ENCODE measurements around the gene C10orf62. TPM values are rescaled to one million over a fixed set of nuclear protein-coding genes. Genes with fewer than 3 reads are reported as not detected.

Gene C10orf62
- total and polyA plus RNA-seq, 9 of the 15 experiments (the other 6 are each of a cell fraction or from before 2014, with no cell fraction given), result not detected

DNA sequence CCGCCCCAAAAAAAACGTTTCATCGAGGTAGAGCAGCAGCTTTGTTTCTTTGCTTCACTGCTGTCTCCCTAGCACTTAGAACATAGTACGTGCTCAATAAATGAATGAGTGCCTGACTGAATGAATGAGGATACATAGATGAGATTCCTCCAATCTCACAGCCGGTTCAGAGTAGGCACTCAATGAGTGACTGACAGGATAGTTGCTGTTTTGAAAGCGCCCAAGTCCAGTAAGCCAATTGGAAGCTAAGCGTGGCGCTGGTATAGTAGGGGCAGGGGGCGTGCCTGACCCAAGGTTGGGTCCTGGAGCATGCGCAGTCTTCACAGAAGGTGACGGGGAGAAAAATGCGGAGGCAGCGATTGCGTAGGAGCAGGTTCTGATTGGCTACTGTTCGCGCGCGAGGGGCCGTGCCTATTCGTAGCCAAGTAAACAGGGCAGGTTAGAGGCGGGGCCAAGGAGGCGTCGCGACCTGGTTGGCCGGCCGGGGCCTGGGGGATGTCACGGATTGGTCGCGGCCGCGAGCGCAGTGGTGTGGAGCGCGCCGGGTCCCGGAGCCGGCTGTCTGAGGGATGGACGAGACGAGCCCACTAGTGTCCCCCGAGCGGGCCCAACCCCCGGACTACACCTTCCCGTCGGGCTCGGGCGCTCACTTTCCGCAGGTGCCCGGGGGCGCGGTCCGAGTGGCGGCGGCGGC lies 50.8 kb downstream of the C10orf62 start, which contains the start of gene PI4K2A (continued):
- TF ChIP-seq, protein P1, sequence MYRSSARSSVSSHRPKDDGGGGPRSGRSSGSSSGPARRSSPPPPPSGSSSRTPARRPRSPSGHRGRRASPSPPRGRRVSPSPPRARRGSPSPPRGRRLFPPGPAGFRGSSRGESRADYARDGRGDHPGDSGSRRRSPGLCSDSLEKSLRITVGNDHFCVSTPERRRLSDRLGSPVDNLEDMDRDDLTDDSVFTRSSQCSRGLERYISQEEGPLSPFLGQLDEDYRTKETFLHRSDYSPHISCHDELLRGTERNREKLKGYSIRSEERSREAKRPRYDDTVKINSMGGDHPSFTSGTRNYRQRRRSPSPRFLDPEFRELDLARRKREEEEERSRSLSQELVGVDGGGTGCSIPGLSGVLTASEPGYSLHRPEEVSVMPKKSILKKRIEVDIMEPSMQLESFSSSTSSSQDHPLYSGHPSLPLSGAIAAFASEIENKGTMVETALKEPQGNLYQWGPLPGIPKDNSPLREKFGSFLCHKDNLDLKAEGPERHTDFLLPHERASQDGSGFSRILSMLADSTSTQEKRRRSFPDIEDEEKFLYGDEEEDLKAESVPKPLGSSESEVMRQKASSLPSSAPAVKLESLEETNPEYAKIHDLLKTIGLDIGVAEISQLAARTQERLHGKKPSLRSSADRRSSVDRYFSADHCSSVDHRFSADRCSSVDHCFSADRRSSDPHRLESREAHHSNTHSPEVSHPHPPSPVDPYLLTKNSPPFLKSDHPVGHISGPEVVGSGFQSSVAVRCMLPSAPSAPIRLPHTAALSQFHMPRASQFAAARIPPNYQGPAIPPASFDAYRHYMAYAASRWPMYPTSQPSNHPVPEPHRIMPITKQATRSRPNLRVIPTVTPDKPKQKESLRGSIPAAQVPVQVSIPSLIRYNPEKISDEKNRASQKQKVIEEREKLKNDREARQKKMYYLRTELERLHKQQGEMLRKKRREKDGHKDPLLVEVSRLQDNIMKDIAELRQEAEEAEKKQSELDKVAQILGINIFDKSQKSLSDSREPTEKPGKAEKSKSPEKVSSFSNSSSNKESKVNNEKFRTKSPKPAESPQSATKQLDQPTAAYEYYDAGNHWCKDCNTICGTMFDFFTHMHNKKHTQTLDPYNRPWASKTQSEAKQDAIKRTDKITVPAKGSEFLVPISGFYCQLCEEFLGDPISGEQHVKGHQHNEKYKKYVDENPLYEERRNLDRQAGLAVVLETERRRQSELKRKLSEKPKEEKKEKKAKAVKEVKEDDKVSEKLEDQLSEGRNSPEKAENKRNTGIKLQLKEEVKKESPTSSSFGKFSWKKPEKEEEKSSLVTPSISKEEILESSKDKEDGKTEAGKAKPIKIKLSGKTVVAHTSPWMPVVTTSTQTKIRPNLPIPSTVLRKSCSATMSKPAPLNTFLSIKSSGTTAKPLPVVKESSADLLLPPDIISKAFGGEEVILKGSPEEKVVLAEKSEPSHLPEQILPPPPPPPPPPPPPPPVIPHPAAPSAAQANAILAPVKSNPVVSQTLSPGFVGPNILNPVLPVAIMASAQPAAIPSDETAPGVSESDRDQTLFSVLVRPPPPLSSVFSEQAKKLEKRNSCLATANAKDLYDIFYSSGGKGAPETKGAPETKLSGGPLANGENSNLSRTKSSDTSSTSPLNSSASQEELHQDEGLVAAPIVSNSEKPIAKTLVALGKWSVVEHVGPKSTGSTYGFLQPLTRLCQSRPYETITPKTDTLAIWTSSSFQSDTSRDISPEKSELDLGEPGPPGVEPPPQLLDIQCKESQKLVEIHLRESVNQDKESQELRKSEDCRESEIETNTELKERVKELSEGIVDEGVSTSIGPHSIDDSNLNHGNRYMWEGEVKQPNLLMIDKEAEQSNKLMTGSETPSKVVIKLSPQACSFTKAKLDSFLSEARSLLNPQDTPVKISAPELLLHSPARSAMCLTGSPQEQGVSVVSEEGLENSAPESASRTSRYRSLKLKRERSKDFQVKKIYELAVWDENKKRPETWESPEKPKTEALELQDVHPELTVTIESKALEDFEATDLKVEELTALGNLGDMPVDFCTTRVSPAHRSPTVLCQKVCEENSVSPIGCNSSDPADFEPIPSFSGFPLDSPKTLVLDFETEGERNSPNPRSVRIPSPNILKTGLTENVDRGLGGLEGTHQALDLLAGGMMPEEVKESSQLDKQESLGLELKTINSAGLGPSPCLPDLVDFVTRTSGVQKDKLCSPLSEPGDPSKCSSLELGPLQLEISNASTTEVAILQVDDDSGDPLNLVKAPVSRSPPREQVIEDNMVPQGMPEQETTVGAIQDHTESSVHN (IDR thresholded peaks at IDR 0.05; ENCODE audit: borderline replicate concordance in 1 of 2, low read depth in 1 of 2), result no peak
- TF ChIP-seq, protein P2, sequence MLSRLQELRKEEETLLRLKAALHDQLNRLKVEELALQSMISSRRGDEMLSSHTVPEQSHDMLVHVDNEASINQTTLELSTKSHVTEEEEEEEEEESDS (CRISPR knock-in tag; IDR thresholded peaks at IDR 0.05), result no peak
- TF ChIP-seq EP400 (IDR thresholded peaks at IDR 0.05) (0 out of 2 replicates have a peak, but pooled peaks have one; percentile 20), ATF1 (CRISPR knock-in tag; IDR thresholded peaks at IDR 0.05) (no peak), ATF1 (tag; IDR thresholded peaks at IDR 0.05) (peak; percentile 87)

Other genes starting within 250 kb of the C10orf62 start
Only the 7 nearest of the 14 such genes appear.
- gene MMS19, start 91.3 kb upstream of the C10orf62 start, total RNA-seq (2014; rRNA removed), result 68.9 and 74.1 TPM in 2 replicates
- 51.3 and 60.4 TPM in 2 replicates for gene MMS19, start 91.3 kb upstream of the C10orf62 start, total RNA-seq (2014; rRNA removed; fragmentation: Illumina TruSeq; extraction: Trizol)
- 52.8 and 56.3 TPM in 2 replicates for gene MMS19, start 91.3 kb upstream of the C10orf62 start, total RNA-seq (2015; rRNA removed; fragmentation: Illumina TruSeq; extraction: Trizol)
- 70.6 and 75.6 TPM in 2 replicates for gene MMS19, start 91.3 kb upstream of the C10orf62 start, total RNA-seq (2021)
- 110 and 113 TPM in 2 replicates for gene MMS19, start 91.3 kb upstream of the C10orf62 start, polyA plus RNA-seq (2011; rRNA removed)
- gene MMS19, start 91.3 kb upstream of the C10orf62 start, polyA plus RNA-seq (2014; fragmentation: Illumina TruSeq; extraction: Trizol), result 61.1 and 62.1 TPM in 2 replicates
- 10 to 100 TPM; 40.1 to 62.9 TPM for gene MMS19, start 91.3 kb upstream of the C10orf62 start, polyA plus RNA-seq (2014; fragmentation: Nextera tagmentation; extraction: Ambion mirVana)
- gene MMS19, start 91.3 kb upstream of the C10orf62 start, polyA plus RNA-seq (2014; rRNA removed), result 71.7 and 74.6 TPM in 2 replicates
- 1.1 and 2.2 TPM in 2 replicates for gene UBTD1, start 90.8 kb upstream of the C10orf62 start, total RNA-seq (2014; rRNA removed)
- 0.11 and 0.13 TPM in 2 replicates for gene UBTD1, start 90.8 kb upstream of the C10orf62 start, total RNA-seq (2014; rRNA removed; fragmentation: Illumina TruSeq; extraction: Trizol)
- gene UBTD1, start 90.8 kb upstream of the C10orf62 start, total RNA-seq (2015; rRNA removed; fragmentation: Illumina TruSeq; extraction: Trizol), result 0.75 and 1.0 TPM in 2 replicates
- 1.3 and 2.2 TPM in 2 replicates for gene UBTD1, start 90.8 kb upstream of the C10orf62 start, total RNA-seq (2021)
- gene UBTD1, start 90.8 kb upstream of the C10orf62 start, polyA plus RNA-seq (2011; rRNA removed), result 0.61 and 1.0 TPM in 2 replicates
- 0.52 and 0.91 TPM in 2 replicates for gene UBTD1, start 90.8 kb upstream of the C10orf62 start, polyA plus RNA-seq (2014; fragmentation: Illumina TruSeq; extraction: Trizol)
- gene UBTD1, start 90.8 kb upstream of the C10orf62 start, polyA plus RNA-seq (2014; fragmentation: Nextera tagmentation; extraction: Ambion mirVana), result under 1 TPM in 1 of 2 experiments, not detected in 1; 0.08 TPM
- 0.92 and 1.6 TPM in 2 replicates for gene UBTD1, start 90.8 kb upstream of the C10orf62 start, polyA plus RNA-seq (2014; rRNA removed)
- gene ANKRD2, start 16.9 kb upstream of the C10orf62 start, total RNA-seq (2014; rRNA removed), result not detected in 2 replicates
- not detected in 2 replicates for gene ANKRD2, start 16.9 kb upstream of the C10orf62 start, total RNA-seq (2014; rRNA removed; fragmentation: Illumina TruSeq; extraction: Trizol)
- not detected in 2 replicates for gene ANKRD2, start 16.9 kb upstream of the C10orf62 start, total RNA-seq (2015; rRNA removed; fragmentation: Illumina TruSeq; extraction: Trizol)
- not detected in 2 replicates for gene ANKRD2, start 16.9 kb upstream of the C10orf62 start, total RNA-seq (2021)
- not detected in 2 replicates for gene ANKRD2, start 16.9 kb upstream of the C10orf62 start, polyA plus RNA-seq (2011; rRNA removed)
- gene ANKRD2, start 16.9 kb upstream of the C10orf62 start, polyA plus RNA-seq (2014; fragmentation: Illumina TruSeq; extraction: Trizol), result not detected in 2 replicates
- not detected for gene ANKRD2, start 16.9 kb upstream of the C10orf62 start, polyA plus RNA-seq (2014; fragmentation: Nextera tagmentation; extraction: Ambion mirVana)
- gene ANKRD2, start 16.9 kb upstream of the C10orf62 start, polyA plus RNA-seq (2014; rRNA removed), result not detected in 2 replicates
- gene HOGA1, start 5.3 kb upstream of the C10orf62 start, total RNA-seq (2014; rRNA removed), result not detected in 2 replicates
- gene HOGA1, start 5.3 kb upstream of the C10orf62 start, total RNA-seq (2014; rRNA removed; fragmentation: Illumina TruSeq; extraction: Trizol), result not detected in 2 replicates
- gene HOGA1, start 5.3 kb upstream of the C10orf62 start, total RNA-seq (2015; rRNA removed; fragmentation: Illumina TruSeq; extraction: Trizol), result not detected in 2 replicates
- not detected in 2 replicates for gene HOGA1, start 5.3 kb upstream of the C10orf62 start, total RNA-seq (2021)
- not detected in 2 replicates for gene HOGA1, start 5.3 kb upstream of the C10orf62 start, polyA plus RNA-seq (2011; rRNA removed)
- gene HOGA1, start 5.3 kb upstream of the C10orf62 start, polyA plus RNA-seq (2014; fragmentation: Illumina TruSeq; extraction: Trizol), result not detected in 2 replicates
- not detected for gene HOGA1, start 5.3 kb upstream of the C10orf62 start, polyA plus RNA-seq (2014; fragmentation: Nextera tagmentation; extraction: Ambion mirVana)
- gene HOGA1, start 5.3 kb upstream of the C10orf62 start, polyA plus RNA-seq (2014; rRNA removed), result not detected in 2 replicates
- gene MORN4, start 43.8 kb downstream of the C10orf62 start, total RNA-seq (2014; rRNA removed), result 8.8 and 10.9 TPM in 2 replicates
- 10.7 and 11.0 TPM in 2 replicates for gene MORN4, start 43.8 kb downstream of the C10orf62 start, total RNA-seq (2014; rRNA removed; fragmentation: Illumina TruSeq; extraction: Trizol)
- gene MORN4, start 43.8 kb downstream of the C10orf62 start, total RNA-seq (2015; rRNA removed; fragmentation: Illumina TruSeq; extraction: Trizol), result 7.1 and 8.3 TPM in 2 replicates
- 11.4 and 12.1 TPM in 2 replicates for gene MORN4, start 43.8 kb downstream of the C10orf62 start, total RNA-seq (2021)
- gene MORN4, start 43.8 kb downstream of the C10orf62 start, polyA plus RNA-seq (2011; rRNA removed), result 23.9 and 27.6 TPM in 2 replicates
- gene MORN4, start 43.8 kb downstream of the C10orf62 start, polyA plus RNA-seq (2014; fragmentation: Illumina TruSeq; extraction: Trizol), result 14.7 and 19.3 TPM in 2 replicates
- 10 to 100 TPM; 10.4 to 11.7 TPM for gene MORN4, start 43.8 kb downstream of the C10orf62 start, polyA plus RNA-seq (2014; fragmentation: Nextera tagmentation; extraction: Ambion mirVana)
- gene MORN4, start 43.8 kb downstream of the C10orf62 start, polyA plus RNA-seq (2014; rRNA removed), result 18.3 and 28.1 TPM in 2 replicates
- 16.5 and 18.2 TPM in 2 replicates for gene PI4K2A, start 51.0 kb downstream of the C10orf62 start, total RNA-seq (2014; rRNA removed)
- gene PI4K2A, start 51.0 kb downstream of the C10orf62 start, total RNA-seq (2014; rRNA removed; fragmentation: Illumina TruSeq; extraction: Trizol), result 11.1 and 11.3 TPM in 2 replicates
- gene PI4K2A, start 51.0 kb downstream of the C10orf62 start, total RNA-seq (2015; rRNA removed; fragmentation: Illumina TruSeq; extraction: Trizol), result 12.2 and 13.3 TPM in 2 replicates
- gene PI4K2A, start 51.0 kb downstream of the C10orf62 start, total RNA-seq (2021), result 18.6 and 20.1 TPM in 2 replicates
- gene PI4K2A, start 51.0 kb downstream of the C10orf62 start, polyA plus RNA-seq (2011; rRNA removed), result 24.2 and 28.4 TPM in 2 replicates
- 18.9 and 20.3 TPM in 2 replicates for gene PI4K2A, start 51.0 kb downstream of the C10orf62 start, polyA plus RNA-seq (2014; fragmentation: Illumina TruSeq; extraction: Trizol)
- 1 to 10 TPM; 4.4 to 6.3 TPM for gene PI4K2A, start 51.0 kb downstream of the C10orf62 start, polyA plus RNA-seq (2014; fragmentation: Nextera tagmentation; extraction: Ambion mirVana)
- 16.4 and 18.9 TPM in 2 replicates for gene PI4K2A, start 51.0 kb downstream of the C10orf62 start, polyA plus RNA-seq (2014; rRNA removed)
- gene AVPI1, start 97.5 kb downstream of the C10orf62 start, total RNA-seq (2014; rRNA removed), result 10.4 and 15.9 TPM in 2 replicates
- 3.8 and 4.4 TPM in 2 replicates for gene AVPI1, start 97.5 kb downstream of the C10orf62 start, total RNA-seq (2014; rRNA removed; fragmentation: Illumina TruSeq; extraction: Trizol)
- 7.4 TPM in 2 replicates for gene AVPI1, start 97.5 kb downstream of the C10orf62 start, total RNA-seq (2015; rRNA removed; fragmentation: Illumina TruSeq; extraction: Trizol)
- 9.1 and 10.8 TPM in 2 replicates for gene AVPI1, start 97.5 kb downstream of the C10orf62 start, total RNA-seq (2021)
- 7.5 and 9.9 TPM in 2 replicates for gene AVPI1, start 97.5 kb downstream of the C10orf62 start, polyA plus RNA-seq (2011; rRNA removed)
- 5.8 and 6.6 TPM in 2 replicates for gene AVPI1, start 97.5 kb downstream of the C10orf62 start, polyA plus RNA-seq (2014; fragmentation: Illumina TruSeq; extraction: Trizol)
- 1 to 10 TPM in 1 of 2 experiments, under 1 TPM in 1; 0.90 to 1.9 TPM for gene AVPI1, start 97.5 kb downstream of the C10orf62 start, polyA plus RNA-seq (2014; fragmentation: Nextera tagmentation; extraction: Ambion mirVana)
- gene AVPI1, start 97.5 kb downstream of the C10orf62 start, polyA plus RNA-seq (2014; rRNA removed), result 9.5 and 10.4 TPM in 2 replicates

All from K562 (cell line).